HG03025 (cell line): ENCODE measurements around the gene CWC22.
"Not testable (repeated sequence)": the region's sequence is repeated elsewhere in the genome, so short reads cannot be mapped to it uniquely, and the experiment has no call there.

ENCODE experiments used
- ATAC-seq: cut with Tn5 transposase; IDR thresholded peaks from one replicate; pipeline ENCODE4 v1.9.1; 2021; ENCODE audit warnings: mild to moderate bottlenecking, moderate library complexity; ENCODE audit not compliant: unreplicated experiment, low FRiP score

CWC22 gene

DNA sequence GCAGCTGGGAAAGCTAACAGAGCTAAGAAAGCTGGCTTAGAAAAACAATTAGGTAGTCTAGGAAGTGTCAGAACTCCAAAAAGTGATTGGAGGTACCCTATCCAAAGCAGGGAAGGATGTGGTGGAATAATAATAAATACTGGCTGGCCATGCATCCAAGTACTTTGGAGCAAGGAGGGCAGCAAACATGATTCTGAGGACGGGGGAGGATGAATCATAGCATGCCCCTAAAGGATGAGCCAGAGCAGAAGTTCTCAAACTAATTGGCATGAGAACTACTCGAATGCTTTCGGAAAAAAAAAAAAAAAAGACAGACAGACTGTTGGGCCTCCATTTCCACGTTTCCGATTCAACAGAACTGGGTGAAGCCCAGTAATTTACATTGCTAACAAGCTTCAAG is 2.4 kb downstream of the CWC22 start:
- ATAC-seq, result no peak

DNA sequence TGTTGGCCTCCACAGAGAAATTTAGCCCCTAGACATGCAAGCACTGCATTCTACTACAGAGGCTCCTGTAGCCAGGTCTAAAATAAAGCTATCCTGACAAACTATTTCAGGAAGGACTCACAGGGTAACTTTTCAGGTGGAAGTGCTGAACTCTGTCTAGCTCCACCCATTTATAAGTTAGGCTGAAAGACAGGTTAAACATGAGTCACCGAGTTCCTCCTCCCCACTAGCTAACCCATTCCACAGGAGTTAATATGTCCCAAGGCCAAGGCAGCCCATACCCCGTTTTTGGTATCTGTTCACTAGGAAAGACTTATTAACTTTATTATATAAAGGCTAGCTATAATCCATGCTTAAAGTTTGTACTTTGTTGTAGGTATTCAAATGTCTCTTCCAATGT is 3.5 kb downstream of the CWC22 start:
- ATAC-seq, result no peak

DNA sequence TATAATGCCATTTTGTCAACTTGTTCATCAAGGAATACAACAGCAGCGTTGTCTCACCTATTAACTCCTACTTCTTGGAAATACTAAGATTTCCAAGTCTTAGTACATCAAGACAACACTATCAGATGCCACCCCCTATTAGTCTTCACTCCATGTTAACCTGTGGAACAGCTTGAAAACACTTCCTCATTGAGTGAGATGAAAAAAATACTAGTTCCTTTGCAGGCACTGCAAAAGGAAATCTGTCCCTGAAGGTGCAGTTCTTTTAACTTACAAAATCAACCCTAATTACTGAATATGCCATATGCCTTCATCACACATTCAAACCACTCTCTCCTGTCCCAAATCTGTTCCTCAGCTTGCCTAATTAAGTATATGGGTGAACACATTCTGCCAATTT is 4.0 kb downstream of the CWC22 start:
- ATAC-seq, result no peak

DNA sequence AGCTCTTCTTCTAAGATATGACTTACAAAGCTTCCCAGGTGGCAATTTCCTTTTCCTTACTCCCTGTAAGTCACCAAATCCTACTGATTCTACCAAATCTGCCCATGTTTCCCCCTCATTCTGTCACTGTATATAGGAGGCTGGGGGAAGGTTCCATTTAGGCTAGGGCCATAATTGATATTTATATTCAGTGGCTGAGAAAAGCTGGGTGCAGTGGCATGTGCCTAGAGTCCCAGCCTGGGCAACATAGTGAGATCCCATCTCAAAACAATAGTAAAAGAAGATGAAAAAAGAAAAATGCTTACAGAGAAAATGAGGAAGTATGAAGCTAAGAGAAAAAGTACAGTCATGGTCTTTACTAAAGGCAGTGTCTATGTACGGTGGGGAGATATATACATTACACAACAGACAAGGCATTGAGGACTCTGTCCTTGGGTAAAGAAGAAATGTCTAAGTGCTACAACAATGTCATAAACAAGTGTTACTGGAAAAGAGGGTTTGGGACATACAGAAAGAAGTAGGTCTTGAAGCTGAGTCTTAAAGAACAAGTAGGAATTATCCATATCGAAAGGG is 4.8 kb downstream of the CWC22 start:
- ATAC-seq, result no peak

DNA sequence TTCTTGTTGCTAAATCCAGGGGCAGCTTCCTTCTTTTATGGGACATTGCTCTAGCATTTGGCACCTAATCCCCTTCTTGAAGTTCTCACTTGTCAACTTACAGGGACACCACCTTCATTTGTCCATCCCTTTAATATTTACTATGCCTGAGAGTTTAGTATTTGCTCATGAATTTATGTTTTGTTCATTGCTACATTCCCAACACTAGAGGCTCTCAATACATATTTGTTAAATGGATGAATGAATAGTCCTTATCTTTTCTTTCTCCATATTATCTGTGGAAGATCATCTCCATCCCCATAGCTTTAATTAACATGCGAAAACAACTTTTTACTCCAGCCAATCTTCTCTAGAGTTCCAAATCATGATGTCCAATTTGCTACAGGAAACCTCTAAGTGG is 5.4 kb downstream of the CWC22 start:
- no peak for ATAC-seq

DNA sequence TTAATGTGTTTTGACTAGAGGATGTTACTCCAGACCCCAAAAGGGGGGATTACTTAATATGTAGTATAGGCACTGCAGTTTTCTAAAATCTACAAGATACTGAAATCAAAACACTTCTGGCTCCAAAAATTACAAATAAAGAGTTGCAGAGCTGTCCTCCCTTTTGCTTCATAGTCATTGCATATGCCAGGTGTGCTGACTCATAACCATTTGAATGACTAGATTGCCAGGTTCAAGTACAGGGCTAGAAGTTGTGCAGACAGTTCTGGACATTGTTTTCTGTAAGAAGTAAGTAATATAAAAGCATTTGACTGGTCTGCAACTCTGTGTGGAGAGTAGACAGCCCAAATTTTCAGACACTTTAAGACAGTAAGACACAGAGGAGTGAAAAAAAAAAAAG is 6.7 kb downstream of the CWC22 start:
- ATAC-seq, result no peak

DNA sequence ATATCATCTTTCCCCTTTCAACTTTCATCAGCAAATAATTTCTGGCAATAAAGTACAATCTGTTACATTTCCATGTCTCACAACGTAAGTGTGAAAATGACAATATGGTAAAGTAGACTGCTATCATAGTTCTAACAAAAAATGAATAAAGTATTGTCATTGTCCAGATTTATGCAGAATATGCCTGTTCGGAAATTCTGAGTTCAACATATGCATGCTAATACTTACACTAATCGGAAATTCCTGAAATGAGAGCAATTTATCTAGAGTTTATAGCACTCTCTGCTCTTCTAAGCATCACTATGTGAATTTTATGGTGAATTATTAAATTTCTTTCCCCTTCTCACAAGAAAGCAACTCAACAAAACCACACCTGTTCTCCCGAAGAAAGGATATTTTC is 8.1 kb downstream of the CWC22 start:
- ATAC-seq, result no peak

DNA sequence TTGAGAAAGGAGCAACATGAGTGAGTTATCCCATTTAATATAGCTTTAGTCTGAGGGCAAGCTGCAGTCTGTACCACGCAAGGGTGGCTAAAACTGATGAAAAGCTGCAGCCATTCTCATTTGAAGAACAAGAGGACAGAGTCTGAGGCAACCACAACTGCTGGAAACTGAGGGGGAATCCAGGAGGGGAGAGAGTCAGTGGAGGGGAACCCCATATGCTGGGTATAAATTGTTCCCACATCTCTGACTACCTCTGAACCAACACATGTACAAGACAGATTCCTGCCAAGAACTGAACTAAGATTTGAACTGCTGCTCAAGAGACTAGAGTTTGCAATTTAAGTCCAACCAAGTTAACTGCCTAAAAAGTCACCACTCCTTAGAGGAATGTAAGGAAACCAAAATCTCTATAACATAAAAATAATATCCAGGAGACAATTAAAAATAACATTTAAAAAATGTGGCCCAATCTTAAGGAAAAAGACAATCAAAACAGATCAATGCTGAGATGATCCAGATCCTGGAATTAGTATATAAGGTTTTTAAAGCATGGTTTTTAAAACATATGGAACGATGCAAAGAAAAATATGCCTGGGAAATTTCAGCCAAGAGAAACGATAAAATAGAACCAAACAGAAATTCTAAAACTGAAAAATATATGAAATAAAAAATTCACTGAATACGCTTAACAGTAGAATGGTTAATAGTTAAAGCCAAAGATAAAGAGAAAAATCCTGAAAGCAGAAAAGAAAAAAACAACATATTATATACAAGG is 11.2 kb downstream of the CWC22 start:
- ATAC-seq, result no peak

DNA sequence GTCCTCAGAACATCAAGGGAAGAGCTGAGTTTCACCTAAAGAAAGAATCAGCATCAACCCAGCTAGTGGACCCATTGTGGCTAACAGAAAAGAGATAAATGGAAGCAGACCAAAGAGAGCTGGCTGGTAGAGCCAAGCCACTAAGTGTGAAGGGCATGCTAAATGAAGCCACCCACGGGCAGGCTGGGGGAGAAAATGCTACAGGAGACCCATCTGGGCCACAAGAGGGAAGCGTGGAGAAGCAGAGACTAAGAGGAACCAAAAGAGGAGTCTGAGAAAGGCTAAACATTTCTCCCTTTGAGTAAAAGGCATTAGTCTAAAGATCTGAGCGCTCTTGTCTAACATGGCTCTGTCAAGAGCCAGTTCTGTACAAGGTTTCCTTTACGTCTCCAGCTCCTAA is 15.8 kb downstream of the CWC22 start:
- ATAC-seq, result peak; percentile 71

DNA sequence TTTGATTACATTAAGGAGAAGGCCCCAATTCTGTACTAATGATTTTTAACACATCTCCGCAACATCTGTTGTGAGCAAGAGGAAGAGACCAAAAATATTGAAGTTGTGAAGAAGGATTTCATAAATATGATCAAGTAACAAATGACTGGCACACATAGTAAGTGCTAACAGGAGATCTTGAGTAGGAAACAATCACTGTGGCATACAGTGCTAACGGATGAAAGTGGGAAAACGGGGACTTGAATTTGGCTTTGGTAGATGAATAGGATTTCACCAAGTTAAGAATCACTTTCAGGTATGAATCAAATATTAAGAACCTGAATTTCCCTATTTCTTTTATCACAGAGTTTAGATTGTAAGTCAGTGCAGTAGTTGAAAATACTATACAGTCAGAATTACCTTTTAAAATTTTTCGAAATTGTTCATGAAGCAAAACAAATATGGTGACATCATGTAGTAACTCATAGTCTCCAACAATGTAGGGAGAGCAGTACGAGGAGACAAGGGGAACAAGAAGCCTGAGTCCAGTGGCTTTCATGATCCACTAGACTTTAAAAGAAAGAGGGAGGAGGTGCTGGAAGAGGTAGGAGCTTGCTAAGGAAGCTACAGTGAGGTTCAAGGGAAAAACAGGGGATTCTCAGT is 16.3 kb downstream of the CWC22 start:
- no peak for ATAC-seq

DNA sequence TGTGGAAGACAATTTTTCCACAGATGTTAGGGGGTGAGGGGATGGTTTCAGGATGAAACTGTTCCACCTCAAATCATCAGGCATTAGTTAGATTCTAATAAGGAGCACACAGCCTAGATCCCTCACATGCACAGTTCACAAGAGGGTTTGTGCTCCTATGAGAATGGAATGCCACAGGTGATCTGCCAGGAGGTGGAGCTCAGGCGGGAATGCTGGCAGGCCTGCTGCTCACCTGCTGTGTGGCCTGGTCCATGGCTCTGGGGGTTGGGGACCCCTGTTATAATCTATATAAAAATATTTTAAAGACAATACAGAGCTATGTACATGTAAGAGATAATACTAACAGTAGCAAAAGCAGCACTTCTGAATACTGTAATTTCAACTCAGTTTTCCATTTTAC is 19.2 kb downstream of the CWC22 start:
- no peak for ATAC-seq

DNA sequence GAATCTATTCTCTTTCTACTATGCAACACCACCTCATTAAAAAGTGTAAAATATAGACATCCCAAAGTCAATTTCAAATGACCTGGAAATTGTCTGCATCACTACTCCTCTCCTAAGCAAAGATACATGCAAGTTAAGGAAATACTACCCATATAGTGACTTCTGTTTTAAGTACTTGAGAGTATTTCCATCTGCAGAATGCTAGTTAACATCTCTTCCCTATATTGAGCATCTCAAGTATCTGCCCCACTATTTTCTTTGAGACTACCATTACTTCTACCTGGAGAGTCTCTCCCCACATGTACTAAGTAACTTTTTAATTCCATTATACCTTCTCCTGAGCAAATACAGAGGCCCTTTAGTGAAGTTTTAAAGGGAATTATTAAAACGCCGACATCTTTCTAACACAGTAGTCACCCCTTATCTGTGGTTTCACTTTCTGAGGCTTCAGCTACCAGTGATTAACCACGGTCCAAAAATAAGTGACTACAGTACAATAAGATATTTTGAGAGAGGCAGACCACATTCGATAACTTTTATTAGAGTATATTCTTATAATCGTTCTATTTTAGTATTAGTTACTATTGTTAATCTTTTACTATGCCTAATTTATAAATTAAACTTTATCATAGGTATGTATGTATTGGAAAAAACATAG is 21.8 kb downstream of the CWC22 start:
- peak; percentile 92 for ATAC-seq

DNA sequence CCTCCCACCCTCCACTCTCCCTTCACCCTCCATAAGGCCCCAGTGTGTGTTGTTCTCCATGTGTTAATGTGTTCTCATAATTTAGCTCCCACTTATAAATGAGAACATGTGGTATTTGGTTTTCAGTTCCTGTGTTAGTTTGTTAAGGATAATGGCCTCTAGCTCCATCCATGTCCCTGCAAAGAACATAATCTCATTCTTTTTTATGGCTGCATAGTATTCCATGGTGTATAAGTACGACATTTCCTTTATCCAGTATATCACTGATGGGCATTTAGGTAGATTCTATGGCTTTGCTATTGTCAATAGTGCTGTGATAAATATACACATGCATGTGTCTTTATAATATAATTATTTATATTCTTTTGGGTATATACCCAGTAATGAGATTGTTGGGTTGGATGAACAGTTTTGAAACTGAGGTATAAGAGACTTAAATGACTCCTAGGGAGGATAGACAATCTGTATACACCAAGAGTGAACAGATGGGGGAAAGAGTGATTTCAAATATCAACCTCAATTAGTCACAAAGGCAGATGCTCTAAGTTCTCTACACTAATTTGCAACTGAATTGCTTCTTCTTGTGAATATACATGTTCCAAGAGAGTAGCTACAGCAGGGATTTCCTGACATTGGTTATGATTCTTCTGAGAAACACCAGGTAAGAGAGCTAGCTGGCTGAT is 23.7 kb downstream of the CWC22 start:
- no peak for ATAC-seq

DNA sequence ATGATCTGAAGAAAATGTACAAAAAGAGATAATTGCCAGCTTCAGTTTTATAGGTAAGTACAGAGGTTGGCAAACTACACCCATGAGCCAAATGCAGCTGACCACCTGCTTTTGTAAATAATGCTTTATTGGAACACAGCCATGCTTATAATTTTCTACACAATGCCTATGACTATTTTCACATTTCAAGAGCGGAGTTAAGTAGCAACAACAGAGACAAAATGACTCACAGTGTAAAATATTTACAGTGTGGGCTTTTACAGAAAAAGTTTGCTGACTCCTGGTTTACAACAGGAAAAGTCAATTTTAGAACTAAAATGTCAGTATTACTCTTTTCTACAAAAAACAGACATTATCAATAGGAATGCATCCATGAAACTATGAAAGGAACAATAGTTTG is 26.0 kb downstream of the CWC22 start:
- ATAC-seq, result no peak

DNA sequence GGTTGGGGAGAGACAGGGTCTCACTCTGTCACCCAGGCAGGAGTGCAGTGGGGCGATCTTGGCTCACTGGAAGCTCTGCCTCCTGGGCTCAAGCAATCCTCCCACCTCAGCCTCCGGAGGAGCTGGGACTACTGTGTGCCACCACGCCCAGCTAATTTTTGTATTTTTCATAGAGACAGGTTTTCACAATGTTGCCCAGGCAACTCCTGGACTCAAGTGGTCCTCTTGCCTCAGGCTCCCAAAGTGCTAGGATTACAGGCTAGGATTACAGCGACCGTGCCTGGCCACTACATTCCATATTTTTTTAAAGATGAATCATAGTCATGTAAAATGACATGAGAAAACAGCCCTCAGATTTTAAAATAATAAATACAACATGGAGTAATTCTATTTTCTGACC is 32.3 kb downstream of the CWC22 start:
- ATAC-seq, result no peak

DNA sequence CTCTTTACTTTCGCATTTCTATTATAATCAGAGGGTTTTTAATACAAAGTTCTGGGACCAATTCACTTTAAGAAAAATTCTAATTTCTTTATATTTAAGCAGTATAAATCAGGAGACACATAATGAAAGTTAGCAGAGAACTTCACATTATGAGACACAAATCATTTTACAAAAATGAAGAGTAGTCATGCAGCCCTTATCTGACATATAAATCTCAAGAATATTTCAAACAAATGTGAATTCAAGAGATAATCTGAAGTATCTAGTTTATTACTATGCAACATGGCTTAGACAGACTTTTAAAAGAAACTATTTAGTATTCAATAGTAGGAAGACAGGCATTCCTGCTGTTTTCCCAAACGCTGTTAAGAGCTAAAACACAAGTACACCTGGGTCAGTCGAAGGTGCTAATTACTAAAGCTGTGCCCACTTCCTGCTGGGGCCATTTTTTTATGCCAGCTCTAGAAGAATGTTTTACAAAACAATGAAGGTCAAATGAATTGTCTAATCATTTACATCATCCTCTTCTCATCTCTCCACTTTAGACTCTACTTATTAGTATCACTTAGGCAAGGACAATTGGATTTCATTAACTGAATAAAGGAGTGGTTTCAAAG is 40.2 kb downstream of the CWC22 start:
- no peak for ATAC-seq

DNA sequence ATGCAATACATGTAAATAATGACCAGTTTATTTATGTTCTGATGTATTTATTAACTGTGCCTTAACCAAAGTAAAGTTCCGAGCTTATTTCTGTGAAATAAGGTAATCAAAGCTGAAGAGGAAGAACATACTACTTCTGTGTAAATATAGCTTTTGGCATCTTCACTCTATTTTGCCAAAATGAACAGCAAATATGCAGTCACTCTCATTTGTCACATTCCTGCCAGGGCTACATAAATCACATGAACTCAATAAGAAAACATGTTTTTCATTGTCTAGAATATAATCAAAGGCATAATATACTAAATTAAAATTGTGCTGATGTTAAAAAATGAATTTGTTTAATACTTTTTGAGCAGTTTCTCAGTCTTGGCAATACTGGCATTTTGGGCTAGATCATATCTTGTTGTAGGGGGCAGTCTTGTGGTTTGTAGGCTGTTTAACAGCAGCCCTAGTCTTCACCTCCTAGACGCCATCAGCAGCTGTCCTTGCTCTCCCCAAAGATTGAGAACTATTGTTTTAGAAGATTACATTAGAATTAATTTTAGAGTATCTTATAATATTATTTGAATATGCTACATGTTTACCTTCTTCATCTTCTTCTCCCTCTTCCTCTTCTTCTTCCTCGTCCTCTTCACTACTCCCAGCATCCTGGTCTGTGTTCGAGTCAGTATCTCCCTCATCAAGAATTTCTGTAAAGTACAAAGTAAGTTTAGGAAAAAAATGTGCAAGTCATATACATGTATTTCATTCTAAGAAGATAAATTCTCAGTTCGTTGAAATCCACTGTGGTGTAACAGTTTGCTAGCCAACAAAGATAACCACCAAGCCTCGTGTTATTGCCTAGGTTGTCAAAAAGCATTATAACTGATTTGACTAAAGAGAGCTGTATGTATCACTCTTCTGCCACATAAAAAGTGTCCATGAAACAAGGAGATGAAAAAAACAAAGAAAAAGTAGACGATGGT is 41.5 kb downstream of the CWC22 start:
- ATAC-seq, result no peak

DNA sequence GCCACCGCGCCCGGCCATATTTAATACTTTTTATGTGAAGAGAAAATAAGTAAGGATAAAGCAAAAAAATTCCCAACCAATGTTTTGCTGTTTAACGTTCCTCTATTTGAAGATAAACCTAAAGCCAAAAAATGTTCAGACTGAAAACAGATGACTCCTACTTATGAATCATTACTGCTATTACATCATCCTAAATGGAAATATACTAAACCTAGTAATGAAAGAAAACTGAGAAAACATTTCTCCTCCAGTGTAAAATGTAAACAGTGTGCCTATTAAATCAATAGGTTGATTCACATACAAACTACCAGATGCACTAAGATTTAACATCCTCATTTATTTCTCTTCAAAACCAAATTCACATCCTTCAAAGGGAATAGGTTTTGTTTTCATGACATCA is 43.5 kb downstream of the CWC22 start:
- ATAC-seq, result no peak

DNA sequence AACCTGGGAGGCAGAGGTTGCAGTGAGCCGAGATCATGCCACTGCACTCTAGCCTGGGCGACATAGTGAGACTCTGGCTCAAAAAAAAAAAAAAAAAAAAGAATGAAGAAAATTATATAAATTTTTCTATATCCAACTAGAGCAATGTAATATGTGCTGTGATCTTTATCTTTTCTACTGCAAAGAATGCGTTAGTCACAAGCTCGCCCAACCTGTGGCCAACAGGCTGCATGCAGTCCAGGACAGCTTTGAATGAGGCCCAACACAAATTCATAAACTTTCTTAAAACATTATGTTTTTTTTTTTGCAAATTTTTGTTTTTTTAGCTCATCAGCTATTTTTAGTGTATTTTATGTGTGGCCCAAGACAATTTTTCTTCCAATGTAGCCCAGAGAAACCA is 48.8 kb downstream of the CWC22 start:
- not testable (repeated sequence) for ATAC-seq
